GM19397 (cell line): ENCODE data around the gene TMEM52B.

Experiments used
- ATAC-seq: cut with Tn5 transposase; IDR thresholded peaks from one replicate; pipeline ENCODE4 v1.9.1; 2021; ENCODE audit warnings: mild to moderate bottlenecking, moderate library complexity; ENCODE audit not compliant: unreplicated experiment

The TMEM52B gene

DNA sequence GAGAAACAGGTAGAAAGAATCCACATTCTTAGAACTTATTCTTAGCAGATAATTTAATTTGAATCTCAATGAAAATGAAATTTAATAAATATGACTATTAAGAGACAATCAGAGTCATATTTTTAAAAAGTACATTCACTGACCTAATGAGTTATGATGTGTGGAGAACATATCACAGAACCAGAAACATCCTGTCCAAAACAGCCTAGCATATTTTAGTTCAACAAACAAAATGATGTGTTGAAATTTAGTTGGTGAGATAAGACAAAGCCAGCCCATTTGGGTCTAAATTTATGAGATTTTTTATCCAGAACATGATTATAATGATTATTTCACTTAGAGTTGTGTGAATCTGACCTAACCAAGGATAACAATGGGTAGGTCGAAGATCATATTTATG is 59.7 kb downstream of the TMEM52B start:
- no peak for ATAC-seq

DNA sequence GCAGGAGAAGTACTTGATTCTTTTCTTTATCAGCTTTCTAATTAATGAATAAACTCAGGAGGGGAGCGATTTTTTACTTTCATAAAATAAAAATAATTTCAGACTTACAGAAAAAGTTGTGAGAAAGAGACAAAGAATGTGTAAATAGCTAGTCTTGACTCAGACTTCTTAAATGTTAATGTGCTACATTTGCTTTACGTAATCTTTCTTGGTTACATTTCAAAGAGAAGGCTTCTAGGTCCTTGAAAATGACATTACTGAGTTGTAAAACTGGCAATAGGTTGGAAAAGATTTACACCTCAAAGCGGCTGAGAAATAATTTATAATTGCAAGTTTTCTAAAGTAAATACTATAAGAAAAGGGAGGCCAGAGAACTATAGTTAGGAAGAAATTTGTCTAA is 62.5 kb downstream of the TMEM52B start:
- no peak for ATAC-seq
